ENCODE measurements around the gene OSBPL9. TPM values are rescaled to one million over a fixed set of nuclear protein-coding genes. Genes with fewer than 3 reads are reported as not detected.

OSBPL9 gene
- total and polyA plus RNA-seq, 7 donors = 31.8 to 81.5 (median 49.7) TPM

DNA sequence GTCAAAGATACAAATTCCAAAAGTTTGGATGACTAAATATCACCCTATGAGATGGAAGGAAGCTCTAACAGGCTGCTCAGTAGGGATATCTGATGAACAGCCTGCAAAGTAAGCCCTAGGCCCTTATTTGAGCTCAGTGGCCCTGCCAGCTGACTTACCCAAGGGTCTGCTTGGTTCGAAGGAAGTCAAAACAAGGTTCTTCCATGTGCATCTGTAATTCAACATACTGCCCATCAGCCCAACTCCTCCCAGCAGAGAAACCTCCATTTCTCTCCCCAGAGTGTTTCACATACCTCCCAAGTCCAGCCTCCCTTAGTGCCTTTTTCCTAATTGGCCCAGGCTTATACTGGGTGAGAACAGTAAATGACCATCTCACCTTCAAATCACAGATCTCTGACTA is 175.0 kb downstream of the OSBPL9 start:
- Histone ChIP-seq H3K9me3 (no peaks in the 10 kb centered on the region), H3K4me3 (no peak overlapping the region), H3K27ac (no peak overlapping the region), H3K36me3 (peaks cover 29 to 93% (median 46%) of the 10 kb centered on the region in 4 donors), H3K4me1 (peaks cover 0 to 11% (median 0%) of the 10 kb centered on the region in 4 donors), H3K27me3 (no peaks in the 10 kb centered on the region)
- WGBS, 2 donors = 92 to 100% methylated on average over 1 of the region's 1 CpG
- TF ChIP-seq EP300 (IDR thresholded peaks at IDR 0.05) (no peak), POLR2AphosphoS5 (IDR thresholded peaks at IDR 0.05) (peak in 1 of 4 donors; percentile 1)
- no peak for DNase-seq
- intact Hi-C loops (cut with DNase I) = no loop called here

DNA sequence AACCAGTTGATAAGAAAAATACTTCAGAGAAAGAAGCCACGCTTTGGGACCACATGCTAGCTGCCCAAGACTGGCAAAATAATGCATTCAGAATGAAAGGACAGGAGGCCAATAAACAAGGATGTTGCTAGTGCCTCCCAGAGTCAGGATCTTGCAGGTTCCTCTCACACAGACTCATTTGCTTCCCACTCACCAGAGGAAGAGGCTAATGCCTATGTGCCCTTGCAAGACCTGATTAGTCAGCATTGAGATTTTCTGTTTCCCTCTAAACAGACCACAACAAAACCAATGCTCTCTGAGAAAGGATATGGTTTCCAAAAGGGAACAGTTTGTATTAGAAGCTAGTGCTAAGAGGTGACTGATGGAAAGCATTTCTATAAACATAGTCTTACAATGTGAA is 176.0 kb downstream of the OSBPL9 start:
- no peaks in the 10 kb centered on the region for H3K27me3 ChIP-seq
- H3K4me1 ChIP-seq = peaks cover 0 to 11% (median 0%) of the 10 kb centered on the region in 4 donors
- WGBS, 2 donors = 89 to 96% methylated on average over 1 of the region's 1 CpG
- H3K9me3 ChIP-seq = no peaks in the 10 kb centered on the region
- no peak overlapping the region for H3K4me3 ChIP-seq
- no peak for DNase-seq
- H3K36me3 ChIP-seq = peaks cover 29 to 93% (median 38%) of the 10 kb centered on the region in 4 donors
- intact Hi-C loops (cut with DNase I) = no loop called here
- TF ChIP-seq, protein P1, sequence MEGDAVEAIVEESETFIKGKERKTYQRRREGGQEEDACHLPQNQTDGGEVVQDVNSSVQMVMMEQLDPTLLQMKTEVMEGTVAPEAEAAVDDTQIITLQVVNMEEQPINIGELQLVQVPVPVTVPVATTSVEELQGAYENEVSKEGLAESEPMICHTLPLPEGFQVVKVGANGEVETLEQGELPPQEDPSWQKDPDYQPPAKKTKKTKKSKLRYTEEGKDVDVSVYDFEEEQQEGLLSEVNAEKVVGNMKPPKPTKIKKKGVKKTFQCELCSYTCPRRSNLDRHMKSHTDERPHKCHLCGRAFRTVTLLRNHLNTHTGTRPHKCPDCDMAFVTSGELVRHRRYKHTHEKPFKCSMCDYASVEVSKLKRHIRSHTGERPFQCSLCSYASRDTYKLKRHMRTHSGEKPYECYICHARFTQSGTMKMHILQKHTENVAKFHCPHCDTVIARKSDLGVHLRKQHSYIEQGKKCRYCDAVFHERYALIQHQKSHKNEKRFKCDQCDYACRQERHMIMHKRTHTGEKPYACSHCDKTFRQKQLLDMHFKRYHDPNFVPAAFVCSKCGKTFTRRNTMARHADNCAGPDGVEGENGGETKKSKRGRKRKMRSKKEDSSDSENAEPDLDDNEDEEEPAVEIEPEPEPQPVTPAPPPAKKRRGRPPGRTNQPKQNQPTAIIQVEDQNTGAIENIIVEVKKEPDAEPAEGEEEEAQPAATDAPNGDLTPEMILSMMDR (IDR thresholded peaks at IDR 0.05) = no peak
- TF ChIP-seq POLR2A (IDR thresholded peaks at IDR 0.05) = no peak
- no peak for TF ChIP-seq POLR2AphosphoS5 (IDR thresholded peaks at IDR 0.05)
- TF ChIP-seq EP300 (IDR thresholded peaks at IDR 0.05) = no peak
- no peak overlapping the region for H3K27ac ChIP-seq

DNA sequence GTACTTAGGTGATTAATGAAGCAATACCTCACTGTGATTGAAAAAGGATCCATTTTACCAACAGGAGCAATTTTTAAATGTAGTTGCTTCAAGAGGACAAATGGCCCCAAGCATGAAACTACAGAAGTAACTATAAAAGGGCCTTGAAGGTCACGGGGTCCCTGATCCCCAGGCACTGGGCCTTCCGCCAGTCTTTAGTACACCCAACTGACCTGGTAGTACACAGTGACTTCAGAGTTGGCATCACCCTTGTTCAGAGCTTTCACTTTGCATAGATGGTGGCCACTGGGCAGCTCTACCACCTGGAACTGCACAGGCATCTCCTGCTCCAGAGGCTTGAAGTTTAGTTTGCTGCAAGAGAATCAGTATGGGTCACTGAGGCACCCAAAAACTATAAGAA is 177.4 kb downstream of the OSBPL9 start:
- no peaks in the 10 kb centered on the region for H3K9me3 ChIP-seq
- no peak overlapping the region for H3K4me3 ChIP-seq
- 97 to 98% methylated on average over 2 of the region's 2 CpGs for WGBS, 2 donors
- H3K27ac ChIP-seq = no peak overlapping the region
- peaks cover 24 to 93% (median 35%) of the 10 kb centered on the region in 4 donors for H3K36me3 ChIP-seq
- intact Hi-C loops (cut with DNase I) = no loop called here
- no peaks in the 10 kb centered on the region for H3K27me3 ChIP-seq
- no peak for DNase-seq
- TF ChIP-seq POLR2A (IDR thresholded peaks at IDR 0.05) = no peak
- TF ChIP-seq EP300 (IDR thresholded peaks at IDR 0.05) = no peak
- TF ChIP-seq, protein P1 (IDR thresholded peaks at IDR 0.05) = no peak
- TF ChIP-seq POLR2AphosphoS5 (IDR thresholded peaks at IDR 0.05) = no peak
- H3K4me1 ChIP-seq = peaks cover 0 to 1% (median 0%) of the 10 kb centered on the region in 4 donors

DNA sequence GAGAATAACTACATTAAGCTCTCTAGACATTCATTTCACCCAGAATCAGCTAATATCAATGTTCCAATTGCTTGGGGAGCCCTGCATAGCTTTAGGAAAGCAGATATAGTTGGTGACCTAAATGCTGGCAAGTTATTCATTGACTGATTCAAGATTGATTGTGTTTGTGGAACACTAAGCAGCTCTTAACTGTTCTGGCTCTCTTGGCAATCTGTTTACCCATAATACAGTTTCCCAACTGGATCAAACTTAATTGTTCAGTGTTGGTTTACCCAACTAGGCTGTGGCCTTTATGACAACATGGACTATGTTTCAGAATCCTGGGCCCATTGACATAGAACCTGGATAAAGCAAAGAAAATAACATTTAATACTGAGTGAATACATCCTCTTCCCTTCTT is 178.0 kb downstream of the OSBPL9 start:
- no peak overlapping the region for H3K27ac ChIP-seq
- peaks cover 24 to 93% (median 38%) of the 10 kb centered on the region in 4 donors for H3K36me3 ChIP-seq
- no peak overlapping the region for H3K4me3 ChIP-seq
- no peaks in the 10 kb centered on the region for H3K27me3 ChIP-seq
- no peak for DNase-seq
- TF ChIP-seq EP300 (IDR thresholded peaks at IDR 0.05) (no peak), POLR2AphosphoS5 (IDR thresholded peaks at IDR 0.05) (no peak), POLR2A (IDR thresholded peaks at IDR 0.05) (no peak)
- TF ChIP-seq, protein P1 (IDR thresholded peaks at IDR 0.05) = no peak
- H3K9me3 ChIP-seq = no peaks in the 10 kb centered on the region
- H3K4me1 ChIP-seq = no peaks in the 10 kb centered on the region
- intact Hi-C loops (cut with DNase I) = no loop called here

DNA sequence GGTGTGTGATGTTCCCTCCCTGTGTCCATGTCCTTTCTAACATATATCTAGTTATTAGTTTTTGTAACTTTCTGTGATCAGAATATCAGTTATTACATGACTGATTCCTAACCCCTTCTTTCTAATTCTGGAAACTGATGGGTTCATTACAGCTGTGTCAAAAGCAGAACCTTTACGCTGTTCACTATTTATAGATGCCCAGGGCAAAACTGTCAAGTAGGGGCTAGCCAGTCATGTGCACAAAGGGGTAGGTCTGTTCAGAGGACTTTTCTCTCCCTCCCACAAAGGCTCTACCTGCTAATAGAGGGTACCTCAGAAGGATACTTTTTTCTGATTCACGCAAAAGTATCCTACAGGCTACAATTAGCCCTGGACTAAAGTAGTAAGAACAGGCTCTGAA is 182.5 kb downstream of the OSBPL9 start:
- Histone ChIP-seq H3K27me3 (no peaks in the 10 kb centered on the region), H3K36me3 (peaks cover 10 to 91% (median 23%) of the 10 kb centered on the region in 4 donors), H3K4me1 (no peaks in the 10 kb centered on the region), H3K4me3 (no peak overlapping the region), H3K9me3 (no peaks in the 10 kb centered on the region), H3K27ac (no peak overlapping the region)
- intact Hi-C loops (cut with DNase I) = no loop called here
- no peak for DNase-seq
- TF ChIP-seq POLR2AphosphoS5 (IDR thresholded peaks at IDR 0.05) = no peak
- TF ChIP-seq EP300 (IDR thresholded peaks at IDR 0.05) = no peak
- TF ChIP-seq, protein P1 (IDR thresholded peaks at IDR 0.05) = no peak
- TF ChIP-seq POLR2A (IDR thresholded peaks at IDR 0.05) = no peak
- 84 to 95% methylated on average over 2 of the region's 2 CpGs for WGBS, 2 donors
